Neutrophil (primary cell): ENCODE measurements around the gene EXOSC9.

ENCODE experiments used
- H3K27ac ChIP-seq: fragments of 200-600 bp; sonication (generic); 2 replicates; pipeline ENCODE4 v1.5.1; 2016; ENCODE audit warnings: mild to moderate bottlenecking, moderate library complexity
- H3K27me3 ChIP-seq: fragments of 200-600 bp; sonication (generic); 2 replicates; pipeline ENCODE4 v1.6.0; 2016; ENCODE audit warnings: mild to moderate bottlenecking
- H3K36me3 ChIP-seq: fragments of 200-600 bp; sonication (generic); 2 replicates; pipeline ENCODE4 v1.5.1; 2017
- H3K4me1 ChIP-seq, 2 experiments: fragments of 200-600 bp in 1 of 2; sonication (generic) in 1 of 2; 1 replicate in 1 of 2; 2 replicates in 1 of 2; pipeline versions ENCODE4 v1.5.1 to v1.6.1; 2013 to 2016; ENCODE audit warnings: low read depth in 1 of 2, low read length in 1 of 2, mild to moderate bottlenecking in 1 of 2, moderate library complexity in 1 of 2; ENCODE audit not compliant: control insufficient read depth in 1 of 2, insufficient read depth in 1 of 2
- H3K4me3 ChIP-seq, 2 experiments: fragments of 200-600 bp in 1 of 2; sonication (generic) in 1 of 2; 1 replicate in 1 of 2; 2 replicates in 1 of 2; pipeline ENCODE4 v1.5.1; 2013 to 2016; ENCODE audit warnings: low read depth in 1 of 2, low read length in 1 of 2, mild to moderate bottlenecking in 1 of 2, moderate library complexity in 1 of 2
- H3K9me3 ChIP-seq: fragments of 200-600 bp; sonication (generic); 2 replicates; pipeline ENCODE4 v1.5.1; 2016
- CTCF ChIP-seq: fragments of 200-600 bp; sonication (generic); IDR thresholded peaks from 2 replicates; pipeline ENCODE4 v1.5.1; 2016; ENCODE audit warnings: antibody characterized with exemption

EXOSC9 gene

GRCh38 chr4:121776610-121777401 is 24.3 kb upstream of the EXOSC9 start:
- H3K4me3 ChIP-seq: no peak overlapping the region
- H3K27me3 ChIP-seq: peaks cover 36% of the 10 kb centered on the region
- H3K27ac ChIP-seq: no peak overlapping the region
- no peaks in the 10 kb centered on the region for H3K36me3 ChIP-seq
- no peaks in the 10 kb centered on the region for H3K4me1 ChIP-seq
- no peaks in the 10 kb centered on the region for H3K9me3 ChIP-seq
- no peak for TF ChIP-seq CTCF

GRCh38 chr4:121777625-121778024 is 23.5 kb upstream of the EXOSC9 start:
- Histone ChIP-seq H3K4me3 (no peak overlapping the region), H3K9me3 (no peaks in the 10 kb centered on the region), H3K27ac (no peak overlapping the region), H3K27me3 (peaks cover 31% of the 10 kb centered on the region), H3K4me1 (no peaks in the 10 kb centered on the region), H3K36me3 (no peaks in the 10 kb centered on the region)
- no peak for TF ChIP-seq CTCF

GRCh38 chr4:121778991-121779628 is 22.0 kb upstream of the EXOSC9 start:
- Histone ChIP-seq H3K9me3 (no peaks in the 10 kb centered on the region), H3K4me3 (no peak overlapping the region), H3K36me3 (no peaks in the 10 kb centered on the region), H3K4me1 (no peaks in the 10 kb centered on the region), H3K27ac (no peak overlapping the region), H3K27me3 (peaks cover 22% of the 10 kb centered on the region)
- TF ChIP-seq CTCF: no peak

GRCh38 chr4:121783210-121783609 is 17.9 kb upstream of the EXOSC9 start:
- peaks cover 22% of the 10 kb centered on the region for H3K27me3 ChIP-seq
- no peaks in the 10 kb centered on the region for H3K4me1 ChIP-seq
- no peak overlapping the region for H3K4me3 ChIP-seq
- no peaks in the 10 kb centered on the region for H3K36me3 ChIP-seq
- H3K9me3 ChIP-seq: no peaks in the 10 kb centered on the region
- TF ChIP-seq CTCF: no peak
- no peak overlapping the region for H3K27ac ChIP-seq

GRCh38 chr4:121784401-121784800 is 16.7 kb upstream of the EXOSC9 start:
- TF ChIP-seq CTCF: no peak
- Histone ChIP-seq H3K27ac (no peak overlapping the region), H3K27me3 (peaks cover 22% of the 10 kb centered on the region), H3K4me3 (no peak overlapping the region), H3K9me3 (no peaks in the 10 kb centered on the region), H3K36me3 (no peaks in the 10 kb centered on the region), H3K4me1 (no peaks in the 10 kb centered on the region)
